HG02763 (cell line): ENCODE results near the gene GPR61.

Experiments used
- ATAC-seq: cut with Tn5 transposase; IDR thresholded peaks from one replicate; pipeline ENCODE4 v1.9.1; 2021; ENCODE audit warnings: mild to moderate bottlenecking, moderate library complexity; ENCODE audit not compliant: unreplicated experiment

The GPR61 gene

GRCh38 chr1:109564194-109564878 is 24.7 kb downstream of the GPR61 start:
- no peak for ATAC-seq

DNA sequence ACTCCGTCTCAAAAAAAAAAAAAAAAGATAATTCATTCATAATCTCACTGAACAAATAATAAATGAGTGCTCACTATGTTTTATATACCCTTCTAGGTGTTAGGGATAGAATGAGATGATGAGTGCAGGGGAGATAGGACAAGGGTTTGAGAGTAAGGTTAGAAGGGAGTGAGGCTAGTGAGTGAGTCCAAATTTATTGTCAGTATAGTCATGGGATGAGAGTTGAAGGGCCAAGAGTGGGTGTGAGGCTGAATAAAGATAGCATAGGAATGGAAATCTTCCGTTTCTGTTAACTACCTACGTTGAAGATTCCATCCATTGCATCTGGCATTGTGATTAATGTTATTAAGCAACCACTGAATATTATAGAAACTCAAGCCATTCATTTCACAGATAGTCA is 25.6 kb downstream of the GPR61 start:
- no peak for ATAC-seq

- no peak for ATAC-seq
Measured at GRCh38 chr1:109566982-109567381, 27.3 kb downstream of the GPR61 start.

GRCh38 chr1:109567877-109568672 is 28.4 kb downstream of the GPR61 start:
- ATAC-seq = no peak

DNA sequence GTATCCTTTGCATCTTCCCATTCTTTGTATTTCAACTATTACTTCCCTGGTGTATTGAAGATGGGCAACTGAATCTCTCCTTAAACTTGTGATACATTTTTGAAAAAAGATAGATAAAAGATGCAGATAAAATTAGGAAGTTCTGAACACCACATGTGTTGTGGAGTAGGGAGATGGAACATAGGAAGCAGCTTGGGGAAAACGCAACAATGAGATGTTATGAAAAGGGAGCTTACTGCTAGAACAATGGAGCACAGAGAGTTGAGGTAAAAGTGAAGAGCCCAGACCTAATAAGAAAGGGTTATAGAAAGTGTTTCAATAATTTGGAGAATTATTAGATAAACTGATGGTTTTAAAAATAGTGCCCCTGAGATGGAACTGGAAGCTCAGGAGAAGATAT is 29.7 kb downstream of the GPR61 start:
- no peak for ATAC-seq

DNA sequence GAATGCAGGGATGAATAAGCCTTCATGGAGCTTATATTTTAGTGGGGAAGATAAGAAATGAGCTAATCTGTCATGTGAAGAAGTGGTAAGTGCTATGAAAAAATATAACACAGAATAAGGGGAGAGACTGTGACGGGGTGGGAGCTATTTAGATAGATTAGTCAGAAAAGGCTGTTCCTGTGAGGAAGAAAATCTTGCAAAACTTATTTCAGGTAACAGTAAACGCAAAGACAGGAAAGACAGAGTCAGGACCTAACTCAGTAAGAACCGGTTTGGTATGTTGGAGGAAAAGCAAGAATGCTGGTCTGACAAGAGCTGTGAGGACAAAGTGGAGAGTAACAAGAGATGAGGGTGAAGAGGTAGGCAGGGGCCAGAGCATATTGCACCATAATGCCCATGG is 30.7 kb downstream of the GPR61 start:
- ATAC-seq = no peak

DNA sequence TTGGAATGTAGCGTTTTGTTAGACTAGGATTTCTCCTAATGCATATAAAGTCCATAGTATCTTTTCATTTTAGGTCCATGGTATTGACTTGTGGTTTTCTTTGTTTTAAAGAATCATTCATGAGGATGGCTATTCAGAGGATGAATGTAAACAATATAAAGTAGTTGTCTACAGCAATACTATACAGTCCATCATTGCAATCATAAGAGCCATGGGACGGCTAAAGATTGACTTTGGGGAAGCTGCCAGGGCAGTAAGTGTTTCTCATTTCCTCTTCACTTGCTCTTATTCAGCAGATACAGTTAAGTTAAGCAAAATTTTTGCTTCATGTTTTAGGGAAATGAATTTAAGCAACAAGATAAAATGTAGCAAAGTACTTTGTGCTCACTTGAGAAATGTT is 34.1 kb downstream of the GPR61 start:
- no peak for ATAC-seq

DNA sequence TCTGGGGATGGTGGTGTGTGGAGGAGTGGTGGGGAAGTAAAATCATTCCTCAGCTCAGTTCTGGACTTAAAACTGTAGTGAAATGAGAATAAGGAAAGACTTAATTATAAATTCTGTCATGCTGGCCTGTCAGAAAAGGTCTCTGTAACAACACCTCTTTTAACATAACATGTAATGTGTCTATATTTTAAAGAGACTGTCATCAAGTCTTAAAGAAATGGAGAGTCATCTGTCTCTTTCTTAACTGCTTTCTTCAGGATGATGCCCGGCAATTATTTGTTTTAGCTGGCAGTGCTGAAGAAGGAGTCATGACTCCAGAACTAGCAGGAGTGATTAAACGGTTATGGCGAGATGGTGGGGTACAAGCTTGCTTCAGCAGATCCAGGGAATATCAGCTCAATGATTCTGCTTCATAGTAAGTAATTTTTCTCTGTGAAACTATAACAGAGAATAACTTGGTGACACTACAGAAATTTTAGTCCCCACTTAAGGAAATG is 39.3 kb downstream of the GPR61 start:
- no peak for ATAC-seq

DNA sequence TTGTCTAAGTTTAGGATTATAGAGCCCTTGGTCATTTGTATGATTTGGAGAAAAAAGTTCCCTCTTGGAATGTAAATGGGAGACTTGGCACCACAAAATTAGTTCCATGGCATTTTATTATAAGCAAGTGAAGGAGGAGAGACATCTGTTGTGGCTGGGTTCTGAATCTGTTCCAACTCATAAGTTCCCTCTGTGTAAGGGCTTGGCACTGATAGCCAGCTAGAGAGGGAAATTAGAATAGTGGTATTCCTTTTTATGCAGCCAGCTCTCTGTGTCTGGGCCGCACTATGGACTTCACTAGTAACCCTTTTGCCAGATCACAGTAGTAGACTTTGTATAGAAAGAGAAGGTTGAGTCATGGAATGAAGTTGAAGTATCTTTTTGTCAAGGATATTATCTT is 39.8 kb downstream of the GPR61 start:
- no peak for ATAC-seq

- ATAC-seq = no peak
Measured at GRCh38 chr1:109582021-109582420, 42.3 kb downstream of the GPR61 start.

DNA sequence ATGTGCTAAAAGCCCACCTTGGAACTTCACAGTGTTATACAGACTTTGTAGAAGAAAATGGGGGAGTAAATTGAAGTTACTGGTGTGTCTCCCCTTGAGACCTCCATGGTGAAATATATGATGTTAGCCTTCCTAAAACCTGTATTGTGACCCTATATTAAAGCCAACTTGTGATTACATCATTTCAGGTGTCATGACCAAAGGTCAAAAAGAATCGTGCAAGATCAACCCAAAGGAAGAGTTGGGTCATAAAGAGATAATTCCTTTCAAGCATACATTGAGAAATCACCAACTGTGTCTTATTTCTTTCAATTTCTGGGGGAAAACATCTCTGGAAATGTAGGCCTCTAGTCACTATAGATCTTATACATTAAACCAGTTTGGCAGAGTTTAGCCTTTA is 45.1 kb downstream of the GPR61 start:
- no peak for ATAC-seq

DNA sequence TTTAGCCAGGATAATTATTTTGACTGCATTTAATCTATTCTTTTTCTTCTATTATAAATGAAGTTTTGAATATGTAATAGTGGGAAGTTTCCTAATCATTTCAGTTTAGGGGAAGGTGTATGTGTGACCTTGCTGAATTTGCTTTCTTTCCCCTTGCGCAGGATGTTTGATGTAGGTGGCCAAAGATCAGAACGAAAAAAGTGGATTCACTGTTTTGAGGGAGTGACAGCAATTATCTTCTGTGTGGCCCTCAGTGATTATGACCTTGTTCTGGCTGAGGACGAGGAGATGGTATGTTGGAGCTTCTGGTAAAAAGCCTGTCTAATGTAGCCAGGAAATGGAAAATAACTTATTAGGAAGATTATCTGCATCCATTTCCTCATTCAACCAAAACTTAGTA is 46.4 kb downstream of the GPR61 start:
- ATAC-seq = no peak

GRCh38 chr1:109589177-109589576 is 49.5 kb downstream of the GPR61 start:
- no peak for ATAC-seq

GRCh38 chr1:109589679-109590078 is 50.0 kb downstream of the GPR61 start:
- ATAC-seq = no peak

DNA sequence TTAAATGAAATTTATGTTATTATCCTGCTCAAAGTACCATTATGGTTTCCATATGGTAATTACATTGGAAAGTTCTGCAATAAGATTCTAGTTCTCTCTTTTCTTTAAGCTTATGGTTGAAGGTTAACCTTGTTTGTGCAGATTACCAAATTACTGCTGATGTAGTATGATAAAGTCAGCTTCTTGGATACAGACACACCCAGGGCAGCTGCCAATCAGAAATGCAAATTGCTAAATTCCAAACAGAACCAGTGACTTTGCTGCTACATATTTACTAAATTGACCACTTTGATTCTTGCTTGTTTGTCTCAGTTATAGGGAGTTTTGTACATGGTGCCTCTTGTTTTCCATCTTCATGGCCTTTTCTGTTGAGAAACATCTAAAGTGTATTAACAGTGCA is 53.2 kb downstream of the GPR61 start:
- ATAC-seq = no peak

DNA sequence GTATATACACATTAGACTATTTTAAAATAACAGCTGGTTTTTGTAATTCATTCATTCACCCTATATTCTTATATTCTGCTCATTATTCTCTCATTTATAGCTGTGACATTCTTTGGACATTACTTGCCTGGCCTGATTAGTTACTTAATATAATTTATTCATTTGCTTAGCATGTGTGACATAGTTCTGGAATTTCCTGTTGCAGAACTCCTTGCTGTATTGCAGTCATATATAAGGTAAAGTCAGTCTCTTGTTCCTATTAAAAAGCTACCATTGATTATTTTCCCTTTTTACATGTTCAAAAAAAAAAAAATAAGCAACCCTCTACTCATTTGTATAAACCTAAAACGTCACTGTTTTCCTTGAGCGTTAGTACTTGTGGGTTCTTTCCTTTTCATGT is 55.9 kb downstream of the GPR61 start:
- ATAC-seq = no peak
